Mesenchymal stem cell (in vitro differentiated cells and primary cell): ENCODE data around the gene B3GNT9.

ENCODE experiments used
- DNase-seq: peaks from one replicate; pipeline ENCODE4 v3.0.0-alpha.2; 2013
- H2AFZ ChIP-seq: one replicate; pipeline ENCODE4 v1.6.1; 2013; ENCODE audit warnings: low read depth, mild to moderate bottlenecking, control low read depth, inconsistent platforms, low read length, moderate library complexity
- H2AK5ac ChIP-seq: 2 replicates; pipeline ENCODE4 v1.6.1; 2013; ENCODE audit warnings: low read length, moderate library complexity, mild to moderate bottlenecking, inconsistent platforms; ENCODE audit not compliant: severe bottlenecking
- H2BK120ac ChIP-seq: one replicate; pipeline ENCODE4 v1.6.1; 2013; ENCODE audit warnings: low read depth, mild to moderate bottlenecking, inconsistent platforms, low read length, moderate library complexity
- H2BK12ac ChIP-seq, 2 experiments: one replicate each; pipeline ENCODE4 v1.6.1; 2013; ENCODE audit warnings: inconsistent platforms in 2 of 2, low read length in 2 of 2, mild to moderate bottlenecking in 2 of 2, moderate library complexity in 2 of 2, control low read depth in 1 of 2
- H2BK15ac ChIP-seq: one replicate; pipeline ENCODE4 v1.6.1; 2013; ENCODE audit warnings: mild to moderate bottlenecking, low read depth, inconsistent platforms; ENCODE audit not compliant: poor library complexity, severe bottlenecking
- H2BK5ac ChIP-seq: 2 replicates; pipeline ENCODE4 v1.6.1; 2013; ENCODE audit warnings: low read depth, mild to moderate bottlenecking, low read length, control low read depth, inconsistent platforms; ENCODE audit not compliant: poor library complexity, severe bottlenecking
- H3K14ac ChIP-seq, 2 experiments: one replicate each; pipeline ENCODE4 v1.6.1; 2013; ENCODE audit warnings: inconsistent platforms in 2 of 2, low read length in 2 of 2, control low read depth in 1 of 2, mild to moderate bottlenecking in 1 of 2, moderate library complexity in 1 of 2
- H3K18ac ChIP-seq, 2 experiments: one replicate each; pipeline ENCODE4 v1.6.1; 2013; ENCODE audit warnings: inconsistent platforms in 2 of 2, low read length in 2 of 2, control low read depth in 1 of 2, low read depth in 1 of 2, mild to moderate bottlenecking in 1 of 2
- H3K23ac ChIP-seq, 2 experiments: one replicate each; pipeline ENCODE4 v1.6.1; 2013; ENCODE audit warnings: inconsistent platforms in 2 of 2, low read length in 2 of 2, mild to moderate bottlenecking in 2 of 2, moderate library complexity in 2 of 2, control low read depth in 1 of 2
- H3K27ac ChIP-seq: 2 replicates; pipeline ENCODE4 v1.5.1; 2013; ENCODE audit warnings: mild to moderate bottlenecking, moderate library complexity, low read length, control low read depth, inconsistent platforms; ENCODE audit not compliant: poor library complexity, severe bottlenecking
- H3K27me3 ChIP-seq, 2 experiments: 2 replicates each; pipeline versions ENCODE4 v1.6.1 to v1.7.0; 2013; ENCODE audit warnings: low read length in 2 of 2, mild to moderate bottlenecking in 2 of 2, moderate library complexity in 2 of 2, control low read depth in 1 of 2, inconsistent platforms in 1 of 2; ENCODE audit not compliant: control insufficient read depth in 1 of 2, insufficient read depth in 1 of 2
- H3K36me3 ChIP-seq, 2 experiments: 2 replicates each; pipeline versions ENCODE4 v1.6.1 to v1.7.0; 2013; ENCODE audit warnings: low read length in 2 of 2, control low read depth in 1 of 2, inconsistent platforms in 1 of 2, low read depth in 1 of 2, mild to moderate bottlenecking in 1 of 2; ENCODE audit not compliant: insufficient read depth in 2 of 2, control insufficient read depth in 1 of 2
- H3K4ac ChIP-seq, 2 experiments: one replicate each; pipeline ENCODE4 v1.6.1; 2013; ENCODE audit warnings: inconsistent platforms in 2 of 2, low read length in 2 of 2, mild to moderate bottlenecking in 2 of 2, moderate library complexity in 2 of 2, control low read depth in 1 of 2, low read depth in 1 of 2
- H3K4me1 ChIP-seq: 2 replicates; pipeline ENCODE4 v1.6.1; 2013; ENCODE audit warnings: low read depth, low read length, control low read depth; ENCODE audit not compliant: control insufficient read depth, insufficient read depth
- H3K4me2 ChIP-seq: 2 replicates; pipeline ENCODE4 v1.6.1; 2013; ENCODE audit warnings: low read length, mild to moderate bottlenecking, inconsistent platforms; ENCODE audit not compliant: poor library complexity, severe bottlenecking
- H3K4me3 ChIP-seq, 2 experiments: 2 replicates each; pipeline versions ENCODE4 v1.5.1 to v1.7.0; 2013; ENCODE audit warnings: low read length in 2 of 2, mild to moderate bottlenecking in 2 of 2, control low read depth in 1 of 2, low read depth in 1 of 2; ENCODE audit not compliant: insufficient read depth in 1 of 2
- H3K79me1 ChIP-seq: replicated peaks from 2 replicates; pipeline ENCODE4 v1.6.1; 2013; ENCODE audit warnings: mild to moderate bottlenecking, control low read depth, low read length, inconsistent platforms; ENCODE audit not compliant: poor library complexity, severe bottlenecking
- H3K9ac ChIP-seq: 2 replicates; pipeline ENCODE4 v1.7.0; 2013; ENCODE audit warnings: mild to moderate bottlenecking, low read length, moderate library complexity
- H3K9me3 ChIP-seq: 2 replicates; pipeline ENCODE4 v1.7.0; 2013; ENCODE audit warnings: mild to moderate bottlenecking, low read length; ENCODE audit not compliant: control insufficient read depth
- H4K8ac ChIP-seq: one replicate; pipeline ENCODE4 v1.6.1; 2013; ENCODE audit warnings: inconsistent platforms, mild to moderate bottlenecking, low read length, moderate library complexity
- H4K91ac ChIP-seq: one replicate; pipeline ENCODE4 v1.6.1; 2013; ENCODE audit warnings: mild to moderate bottlenecking, low read length, inconsistent platforms
- WGBS: methylation state at CpG from one replicate; pipeline ENCODE4 v1.1.7; 2013; ENCODE audit warnings: mixed read lengths; 5-methylcytosine and 5-hydroxymethylcytosine counted together

B3GNT9 gene

DNA sequence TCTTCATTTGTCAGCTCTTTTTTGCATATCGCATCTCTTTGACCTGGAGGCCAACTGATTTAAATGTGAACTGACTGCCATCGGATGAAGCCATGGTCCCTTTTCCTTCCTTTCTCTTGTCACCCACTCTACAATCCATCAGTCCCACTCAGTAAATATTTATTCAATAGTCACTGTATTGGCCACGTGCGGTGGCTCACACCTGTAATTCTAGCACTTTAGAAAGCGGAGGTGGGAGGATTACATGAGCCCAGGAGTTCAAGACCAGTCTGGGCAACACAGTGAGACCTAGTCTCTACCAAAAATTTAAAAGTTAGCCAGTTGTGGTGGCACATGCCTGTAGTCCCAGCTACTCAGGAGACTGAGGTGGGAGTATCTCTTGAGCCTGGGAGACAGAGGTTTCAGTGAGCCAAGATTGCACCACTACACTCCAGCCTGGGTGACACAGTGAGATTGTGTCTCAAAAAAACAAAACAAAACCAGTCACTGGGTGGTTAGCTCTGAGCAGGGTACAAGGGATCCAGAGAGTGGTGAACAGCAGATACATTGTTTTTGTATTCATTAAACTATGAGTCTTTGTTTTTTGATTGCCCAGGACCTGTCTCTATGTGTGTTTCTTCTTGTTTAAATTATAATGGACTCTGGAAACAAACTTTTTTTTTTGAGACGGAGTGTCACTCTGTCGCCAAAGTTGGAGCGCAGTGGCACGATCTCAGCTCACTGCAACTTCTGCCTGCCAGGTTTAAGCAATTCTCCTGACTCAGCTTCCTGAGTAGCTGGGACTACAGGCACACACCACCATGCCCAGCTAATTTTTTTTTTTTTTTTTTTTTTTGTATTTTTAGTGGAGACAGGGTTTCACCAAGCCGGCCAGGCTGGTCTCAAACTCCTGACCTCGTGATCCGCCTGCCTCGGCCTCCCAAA is 34.1 kb downstream of the B3GNT9 start:
- H3K79me1 ChIP-seq = peaks cover 31% of the 10 kb centered on the region
- no peak overlapping the region for H3K4ac ChIP-seq
- no peak overlapping the region for H2BK120ac ChIP-seq
- no peak overlapping the region for H2BK5ac ChIP-seq
- no peak overlapping the region for H2BK12ac ChIP-seq
- H2BK15ac ChIP-seq = no peak overlapping the region
- H3K27me3 ChIP-seq = no peaks in the 10 kb centered on the region
- H3K23ac ChIP-seq = no peak overlapping the region
- peaks cover 5 to 39% of the 10 kb centered on the region in 2 experiments for H3K36me3 ChIP-seq
- no peak overlapping the region for H3K4me2 ChIP-seq
- H4K8ac ChIP-seq = no peak overlapping the region
- WGBS = 92% methylated on average over 13 of the region's 13 CpGs
- H3K4me3 ChIP-seq = no peak overlapping the region
- peak; percentile 4 for DNase-seq
- H3K18ac ChIP-seq = no peak overlapping the region
- no peak overlapping the region for H4K91ac ChIP-seq
- H2AK5ac ChIP-seq = peak overlapping the region; percentile 53
- H3K9me3 ChIP-seq = no peaks in the 10 kb centered on the region
- peaks cover 3% of the 10 kb centered on the region for H3K4me1 ChIP-seq
- H3K14ac ChIP-seq = no peak overlapping the region
- H3K9ac ChIP-seq = peak overlapping the region; percentile 77
- no peak overlapping the region for H3K27ac ChIP-seq
- no peak overlapping the region for H2AFZ ChIP-seq

DNA sequence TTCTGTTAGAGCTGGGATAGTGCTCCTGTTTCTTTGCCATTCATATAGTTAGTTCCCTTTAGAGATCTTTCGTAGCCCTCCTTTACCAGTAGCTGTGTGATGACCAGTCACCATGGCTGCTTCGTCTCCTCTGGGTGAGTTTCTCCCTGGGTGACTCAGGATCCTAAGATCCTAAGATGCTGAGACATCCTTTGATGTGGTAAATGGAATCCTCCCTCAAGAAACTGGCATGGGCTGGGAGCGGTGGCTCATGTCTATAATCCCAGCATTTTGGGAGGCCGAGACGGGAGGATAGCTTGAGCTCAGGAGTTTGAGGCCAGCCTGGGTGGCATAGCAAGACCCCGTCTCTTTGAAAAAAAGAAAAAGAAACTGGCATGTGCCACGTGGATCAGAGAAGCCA is 35.2 kb downstream of the B3GNT9 start:
- Histone ChIP-seq H3K27me3 (no peaks in the 10 kb centered on the region), H3K36me3 (peaks cover 0 to 32% of the 10 kb centered on the region in 2 experiments), H2BK12ac (no peak overlapping the region), H4K91ac (no peak overlapping the region), H2BK120ac (no peak overlapping the region), H3K4me3 (no peak overlapping the region), H3K4ac (no peak overlapping the region), H3K18ac (no peak overlapping the region), H2AK5ac (no peak overlapping the region), H3K79me1 (peaks cover 30% of the 10 kb centered on the region), H3K4me2 (no peak overlapping the region), H2BK15ac (no peak overlapping the region), H3K14ac (no peak overlapping the region), H3K27ac (peak overlapping the region; percentile 50), H3K9me3 (no peaks in the 10 kb centered on the region), H3K9ac (peak overlapping the region; percentile 77), H3K4me1 (peaks cover 5% of the 10 kb centered on the region), H2BK5ac (no peak overlapping the region), H3K23ac (no peak overlapping the region), H4K8ac (no peak overlapping the region), H2AFZ (no peak overlapping the region)
- peak; percentile 90 for DNase-seq
- WGBS = 58% methylated on average over 7 of the region's 7 CpGs

DNA sequence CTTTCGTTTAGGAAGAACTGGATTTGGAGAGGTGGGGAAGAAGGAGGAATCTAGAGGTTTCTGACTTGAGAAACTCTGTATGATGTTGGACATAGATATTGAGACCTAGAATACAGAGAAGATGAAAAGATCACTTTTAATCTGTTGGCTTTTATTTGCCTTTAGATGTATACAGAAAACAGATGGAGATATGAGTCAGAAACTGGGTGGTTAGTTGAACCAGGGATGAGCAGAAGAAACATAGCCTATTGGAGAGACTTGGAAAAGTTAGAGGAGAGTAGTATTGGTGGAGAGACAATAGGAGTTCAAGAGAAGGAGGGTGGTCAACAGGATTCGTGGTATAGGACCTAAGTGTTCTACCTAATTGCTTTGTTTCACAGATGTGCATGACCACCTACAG is 36.0 kb downstream of the B3GNT9 start:
- 94% methylated on average over 2 of the region's 2 CpGs for WGBS
- H3K36me3 ChIP-seq = peaks cover 0 to 24% of the 10 kb centered on the region in 2 experiments
- no peak overlapping the region for H2BK15ac ChIP-seq
- H3K18ac ChIP-seq = no peak overlapping the region
- H3K14ac ChIP-seq = no peak overlapping the region
- no peak overlapping the region for H2AFZ ChIP-seq
- H4K8ac ChIP-seq = no peak overlapping the region
- peaks cover 7% of the 10 kb centered on the region for H3K4me1 ChIP-seq
- H3K9ac ChIP-seq = peak overlapping the region; percentile 77
- H3K23ac ChIP-seq = no peak overlapping the region
- H3K27me3 ChIP-seq = no peaks in the 10 kb centered on the region
- no peak overlapping the region for H3K4ac ChIP-seq
- H3K4me2 ChIP-seq = no peak overlapping the region
- no peak overlapping the region for H3K27ac ChIP-seq
- H4K91ac ChIP-seq = no peak overlapping the region
- peak; percentile 50 for DNase-seq
- no peak overlapping the region for H2BK5ac ChIP-seq
- peaks cover 30% of the 10 kb centered on the region for H3K79me1 ChIP-seq
- peak overlapping the region in 1 of 2 experiments; percentile 17 for H3K4me3 ChIP-seq
- H2BK120ac ChIP-seq = no peak overlapping the region
- no peaks in the 10 kb centered on the region for H3K9me3 ChIP-seq
- no peak overlapping the region for H2BK12ac ChIP-seq
- no peak overlapping the region for H2AK5ac ChIP-seq

DNA sequence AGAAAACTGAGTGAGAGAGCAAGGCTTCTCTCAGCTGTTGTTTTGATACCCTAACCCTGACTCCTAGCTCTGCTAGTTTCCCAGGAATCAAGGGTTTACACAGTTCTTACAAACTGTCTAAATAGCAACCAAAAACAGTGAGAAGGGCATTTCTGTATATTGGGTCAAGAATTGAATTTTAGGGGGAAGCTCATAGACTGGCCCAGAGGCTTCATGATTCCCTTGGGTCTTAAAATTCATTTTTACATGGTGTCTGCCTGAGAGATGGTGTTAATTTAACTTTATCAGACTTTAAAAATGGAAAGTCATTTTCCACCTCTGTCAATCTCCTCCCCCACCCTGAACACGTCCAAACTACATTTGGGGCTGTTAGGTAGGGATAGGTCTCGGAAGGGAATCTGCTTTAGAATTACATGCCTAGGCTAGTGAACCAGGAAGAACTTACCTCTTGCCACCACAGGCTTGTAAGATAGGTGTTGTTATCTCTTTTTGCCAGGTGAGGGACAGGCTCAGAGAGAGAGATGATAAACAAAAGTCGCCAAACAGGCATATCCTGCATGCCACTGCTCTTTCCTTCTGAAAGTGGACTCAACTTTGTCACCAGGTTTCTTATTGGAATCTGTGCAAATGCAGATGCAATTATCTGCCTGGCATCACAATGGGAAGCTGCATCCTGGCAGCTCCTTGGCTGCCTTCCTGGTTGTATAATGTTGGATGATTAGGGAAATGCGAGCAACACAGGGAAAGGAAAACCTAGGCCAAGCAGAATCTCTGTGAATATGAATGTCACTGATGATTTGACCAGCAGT is 38.0 kb downstream of the B3GNT9 start:
- Histone ChIP-seq H3K27me3 (no peaks in the 10 kb centered on the region), H2AK5ac (no peak overlapping the region), H3K18ac (no peak overlapping the region), H2AFZ (no peak overlapping the region), H3K4me1 (peaks cover 14% of the 10 kb centered on the region), H3K14ac (no peak overlapping the region), H2BK120ac (no peak overlapping the region), H3K79me1 (peaks cover 23% of the 10 kb centered on the region), H4K91ac (no peak overlapping the region), H3K23ac (no peak overlapping the region), H3K4me3 (no peak overlapping the region), H2BK12ac (no peak overlapping the region), H2BK5ac (no peak overlapping the region), H3K4ac (no peak overlapping the region), H2BK15ac (no peak overlapping the region), H3K4me2 (no peak overlapping the region), H4K8ac (no peak overlapping the region), H3K9ac (no peak overlapping the region), H3K27ac (no peak overlapping the region), H3K9me3 (no peaks in the 10 kb centered on the region), H3K36me3 (peaks cover 0 to 18% of the 10 kb centered on the region in 2 experiments)
- DNase-seq = no peak
- 98% methylated on average over 4 of the region's 4 CpGs for WGBS
